ENCODE data around the gene RAD51B.

- no peak for TF ChIP-seq EP300 (IDR thresholded peaks at IDR 0.05)
- no peak for TF ChIP-seq CTCF (IDR thresholded peaks at IDR 0.05)
Observed at GRCh38 chr14:68447581-68448251, 628.1 kb downstream of the RAD51B start.

Measured in ovary (tissue), 3 donors.